Measurements from ENCODE around the gene FOXP1.

DNA sequence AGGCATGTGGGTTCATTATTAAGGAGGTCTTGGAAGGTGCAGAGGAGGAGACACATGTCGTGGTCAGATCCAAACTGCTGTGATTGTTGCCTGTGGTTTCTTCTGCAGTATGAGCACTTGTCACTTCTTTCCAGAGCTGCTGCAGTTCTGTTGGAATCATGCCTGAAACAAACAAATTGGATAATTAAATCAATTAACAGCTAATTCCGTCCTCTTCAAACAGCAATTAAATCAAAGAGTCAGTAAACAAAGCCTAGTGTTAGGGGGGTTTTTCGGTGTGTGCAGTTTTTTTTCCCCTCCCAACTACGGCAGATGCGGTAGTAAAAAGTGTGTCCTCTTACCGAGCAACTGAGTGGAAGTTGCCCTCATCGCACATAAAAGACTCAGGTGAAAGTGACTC is 542.2 kb downstream of the FOXP1 start:
- no peak for TF ChIP-seq POLR2A (IDR thresholded peaks at IDR 0.05)
- TF ChIP-seq, protein P1, sequence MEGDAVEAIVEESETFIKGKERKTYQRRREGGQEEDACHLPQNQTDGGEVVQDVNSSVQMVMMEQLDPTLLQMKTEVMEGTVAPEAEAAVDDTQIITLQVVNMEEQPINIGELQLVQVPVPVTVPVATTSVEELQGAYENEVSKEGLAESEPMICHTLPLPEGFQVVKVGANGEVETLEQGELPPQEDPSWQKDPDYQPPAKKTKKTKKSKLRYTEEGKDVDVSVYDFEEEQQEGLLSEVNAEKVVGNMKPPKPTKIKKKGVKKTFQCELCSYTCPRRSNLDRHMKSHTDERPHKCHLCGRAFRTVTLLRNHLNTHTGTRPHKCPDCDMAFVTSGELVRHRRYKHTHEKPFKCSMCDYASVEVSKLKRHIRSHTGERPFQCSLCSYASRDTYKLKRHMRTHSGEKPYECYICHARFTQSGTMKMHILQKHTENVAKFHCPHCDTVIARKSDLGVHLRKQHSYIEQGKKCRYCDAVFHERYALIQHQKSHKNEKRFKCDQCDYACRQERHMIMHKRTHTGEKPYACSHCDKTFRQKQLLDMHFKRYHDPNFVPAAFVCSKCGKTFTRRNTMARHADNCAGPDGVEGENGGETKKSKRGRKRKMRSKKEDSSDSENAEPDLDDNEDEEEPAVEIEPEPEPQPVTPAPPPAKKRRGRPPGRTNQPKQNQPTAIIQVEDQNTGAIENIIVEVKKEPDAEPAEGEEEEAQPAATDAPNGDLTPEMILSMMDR (IDR thresholded peaks at IDR 0.05 in 4 of 5, conservative IDR thresholded peaks at IDR 0.05 in 1 of 5) = no peak
